Activated CD4-positive, alpha-beta T cell treated with anti-CD3 and anti-CD28 coated beads, Interleukin-10, Interleukin-2, amounts not matched to agents 100 ng/mL and 50 ng/mL, durations not matched to agents 16 hours and 8 hours (primary cell): ENCODE data around the gene ATP4A.

Source experiments
- DNase-seq: peaks from one replicate; pipeline ENCODE4 v3.0.0-alpha.2; 2020

Gene ATP4A

GRCh38 chr19:35522745-35523327, 40.6 kb downstream of the ATP4A start:
- DNase-seq, result no peak

- DNase-seq, result no peak
These were observed 42.2 kb downstream of the ATP4A start for GRCh38 chr19:35521124-35521743.

- no peak for DNase-seq
These were observed 44.2 kb downstream of the ATP4A start for GRCh38 chr19:35519291-35519690.

GRCh38 chr19:35518313-35518712, 45.1 kb downstream of the ATP4A start:
- no peak for DNase-seq

- no peak for DNase-seq
These were observed 46.1 kb downstream of the ATP4A start for GRCh38 chr19:35517342-35517741.

GRCh38 chr19:35516310-35516709, 47.1 kb downstream of the ATP4A start:
- DNase-seq, result no peak

- no peak for DNase-seq
These were observed 49.1 kb downstream of the ATP4A start for GRCh38 chr19:35514282-35514809.

GRCh38 chr19:35513628-35514281, 49.7 kb downstream of the ATP4A start, which contains the start of gene DMKN:
Gene DMKN, minus strand, starts transcription at chr19:35513649. Its CDS starts 174 bp downstream, at chr19:35513475.
- no peak for DNase-seq

- DNase-seq, result no peak
These were observed 50.4 kb downstream of the ATP4A start for GRCh38 chr19:35512831-35513627.

GRCh38 chr19:35511337-35511736, 52.1 kb downstream of the ATP4A start:
- no peak for DNase-seq

- no peak for DNase-seq
These were observed 52.9 kb downstream of the ATP4A start for GRCh38 chr19:35510626-35510964.

- peak; percentile 70 for DNase-seq
These were observed 53.4 kb downstream of the ATP4A start for GRCh38 chr19:35509861-35510625.

GRCh38 chr19:35509018-35509652, 54.3 kb downstream of the ATP4A start:
- DNase-seq, result peak; percentile 9

- DNase-seq, result no peak
These were observed 55.3 kb downstream of the ATP4A start for GRCh38 chr19:35508129-35508528.

GRCh38 chr19:35507561-35507960, 55.9 kb downstream of the ATP4A start:
- no peak for DNase-seq

GRCh38 chr19:35506011-35506410, 57.4 kb downstream of the ATP4A start:
- no peak for DNase-seq

GRCh38 chr19:35502751-35503150, 60.7 kb downstream of the ATP4A start:
- DNase-seq, result no peak

GRCh38 chr19:35501684-35502083, 61.8 kb downstream of the ATP4A start:
- no peak for DNase-seq

GRCh38 chr19:35500611-35501010, 62.8 kb downstream of the ATP4A start:
- no peak for DNase-seq
